HG02938 (cell line): ENCODE results near the gene HECTD4.
"Not testable (repeated sequence)": the region's sequence is repeated elsewhere in the genome, so short reads cannot be mapped to it uniquely, and the experiment has no call there.

Source experiments
- ATAC-seq: cut with Tn5 transposase; IDR thresholded peaks from one replicate; pipeline ENCODE4 v1.9.1; 2021; ENCODE audit warnings: mild to moderate bottlenecking, moderate library complexity; ENCODE audit not compliant: unreplicated experiment

Gene HECTD4

DNA sequence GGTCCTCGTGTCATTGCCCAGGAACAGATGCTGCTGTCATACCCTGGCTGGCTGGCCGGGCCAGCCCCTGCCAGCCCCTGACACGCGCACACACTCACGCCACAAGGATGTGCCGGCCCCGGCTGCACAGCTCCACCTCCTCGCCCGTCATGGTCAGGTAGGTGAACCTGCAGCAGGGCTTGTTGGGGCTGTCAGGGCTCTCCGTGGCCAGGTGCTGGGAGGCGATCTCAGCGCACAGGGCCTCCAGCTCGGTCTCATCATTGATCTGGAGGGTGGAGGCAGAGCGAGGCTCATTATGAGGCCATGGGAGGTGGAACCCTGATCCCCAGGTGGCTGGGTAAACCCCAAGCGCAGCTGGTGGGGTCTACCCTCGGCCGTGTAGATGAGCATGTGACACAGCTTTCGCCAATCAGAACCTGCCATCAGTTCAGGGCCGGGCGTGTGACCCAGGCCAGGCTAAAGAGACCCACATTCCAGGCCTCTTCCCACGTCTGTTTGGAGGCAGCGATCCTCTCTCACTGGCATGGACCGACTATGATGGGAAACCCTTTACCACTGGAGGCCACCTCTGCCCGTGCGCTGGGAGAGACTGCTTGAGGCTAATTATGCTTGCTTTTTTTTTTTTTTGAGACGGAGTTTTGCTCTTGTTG is 218.1 kb downstream of the HECTD4 start:
- ATAC-seq: no peak

DNA sequence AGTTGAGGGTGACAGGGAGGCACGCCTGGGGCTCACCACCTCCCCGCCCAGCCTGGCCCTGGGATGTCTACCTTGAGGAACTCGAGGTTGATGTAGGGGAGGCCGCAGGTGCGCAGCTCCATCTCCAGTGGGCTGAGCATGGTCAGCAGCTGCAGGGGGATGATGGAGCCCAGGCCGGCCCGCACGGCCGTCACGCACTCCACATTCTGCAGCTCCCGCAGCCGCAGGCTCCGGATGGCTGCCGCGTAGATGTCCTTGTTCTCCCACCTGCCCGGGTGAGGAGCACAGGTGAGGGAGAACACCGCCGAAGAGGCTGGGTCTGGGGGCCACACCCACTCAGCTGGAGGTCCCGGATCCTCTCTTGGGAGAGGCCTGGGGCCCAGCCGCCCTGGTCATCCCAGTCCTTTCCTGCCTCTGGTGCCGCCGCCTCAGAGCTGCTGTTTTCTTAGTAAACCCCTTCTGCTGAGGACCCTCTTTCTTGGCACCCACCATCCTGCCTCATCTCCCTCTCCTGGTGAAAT is 218.7 kb downstream of the HECTD4 start:
- no peak for ATAC-seq

DNA sequence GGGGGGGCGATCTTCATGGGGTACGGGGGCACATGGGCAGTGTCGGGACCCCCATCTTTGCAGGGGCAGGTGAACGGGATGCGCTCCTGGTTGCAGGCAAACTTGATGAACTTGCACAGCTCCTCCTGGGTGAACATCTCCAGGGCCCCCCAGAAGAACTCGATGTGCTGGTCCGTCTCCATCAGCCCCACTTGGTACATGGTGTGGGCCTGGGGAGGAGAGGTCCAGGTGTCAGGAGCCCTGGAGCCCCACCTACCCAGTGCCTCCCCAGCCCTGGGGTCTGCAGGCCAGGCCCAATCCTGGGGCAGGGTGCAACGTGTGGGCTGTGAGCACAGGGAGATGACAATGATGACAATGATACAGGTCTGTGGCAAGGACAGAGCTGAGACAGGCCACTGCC is 219.2 kb downstream of the HECTD4 start:
- no peak for ATAC-seq

DNA sequence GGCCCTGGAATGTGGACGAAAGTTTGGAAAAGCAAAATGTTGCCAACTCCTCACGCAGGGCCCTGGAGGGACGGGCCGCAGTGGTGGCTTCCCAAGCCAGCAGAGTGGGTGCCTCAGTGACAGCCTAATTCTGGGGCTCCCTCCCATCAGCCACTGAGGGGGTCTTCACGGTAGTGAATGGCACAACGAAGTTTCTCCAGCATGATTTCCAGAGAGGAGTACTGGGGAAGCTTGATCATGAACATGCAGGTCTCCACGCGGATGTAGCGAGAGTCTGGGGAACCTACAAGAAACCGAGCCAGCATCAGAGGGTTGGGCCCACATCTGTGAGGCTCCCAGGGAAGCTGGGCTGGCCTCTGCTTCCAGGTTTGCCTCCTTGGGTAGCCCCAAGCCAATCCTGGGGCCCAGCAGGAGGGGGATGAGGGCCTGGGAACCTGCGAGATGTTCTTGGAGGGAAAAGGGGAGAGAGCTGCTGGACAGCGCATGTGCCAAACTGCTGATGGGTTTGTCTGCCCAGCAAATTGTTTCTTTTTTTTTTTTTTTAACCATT is 219.9 kb downstream of the HECTD4 start:
- no peak for ATAC-seq

DNA sequence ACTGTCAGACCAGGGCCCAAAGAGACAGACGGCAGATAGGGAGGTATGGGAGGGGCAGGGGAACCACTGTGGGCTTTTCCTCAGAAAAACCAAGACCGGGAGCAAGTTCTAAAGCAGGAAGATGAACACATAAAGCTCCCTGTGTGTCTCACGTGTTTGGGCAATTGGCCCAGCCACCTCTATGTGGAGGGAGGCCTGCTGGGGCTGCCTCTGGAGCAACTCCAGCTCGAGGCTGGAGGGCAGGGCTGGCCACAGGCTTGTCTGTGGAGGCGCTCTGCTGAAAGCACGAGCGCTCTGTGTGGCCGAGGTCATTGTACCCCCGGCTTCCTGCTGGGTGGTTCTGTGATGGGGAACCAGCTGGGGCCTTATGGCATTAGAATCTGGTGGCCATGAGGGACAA is 220.5 kb downstream of the HECTD4 start:
- no peak for ATAC-seq

DNA sequence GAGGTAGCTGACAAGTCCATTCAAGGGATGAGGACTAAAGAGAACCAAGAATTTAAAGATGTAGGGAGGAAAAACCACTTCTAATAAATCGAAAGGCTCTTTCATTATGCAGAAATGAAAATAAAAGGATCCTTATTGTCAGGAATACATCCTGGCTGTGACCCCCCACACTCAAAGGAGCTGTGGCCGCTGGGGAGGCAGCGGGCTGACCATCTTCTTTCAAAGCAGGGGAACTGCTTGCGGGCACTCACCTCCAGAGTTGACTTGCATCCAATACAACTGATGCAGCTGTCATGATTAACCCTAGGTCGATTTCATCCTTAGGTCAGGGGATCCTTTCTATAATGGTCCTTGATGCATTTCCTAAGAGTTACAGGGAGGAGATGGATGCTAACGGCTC is 221.6 kb downstream of the HECTD4 start:
- no peak for ATAC-seq

DNA sequence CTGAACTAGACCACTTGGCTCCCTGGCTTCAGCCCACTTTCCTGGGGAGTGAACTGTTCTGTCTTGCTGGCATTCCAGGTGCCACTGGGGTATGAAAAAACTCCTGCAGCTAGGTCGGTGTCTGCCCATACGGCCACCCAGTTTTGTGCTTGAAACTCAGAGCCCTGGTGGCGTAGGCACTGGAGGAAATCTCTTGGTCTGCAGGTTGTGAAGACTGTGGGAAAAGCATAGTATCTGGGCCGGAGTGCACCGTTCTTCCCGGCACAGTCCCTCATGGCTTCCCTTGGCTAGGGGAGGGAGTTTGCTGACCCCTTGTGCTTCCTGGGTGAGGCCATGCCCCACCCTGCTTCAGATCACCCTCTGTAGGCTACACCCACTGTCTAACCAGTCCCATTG is 223.1 kb downstream of the HECTD4 start:
- ATAC-seq: no peak

DNA sequence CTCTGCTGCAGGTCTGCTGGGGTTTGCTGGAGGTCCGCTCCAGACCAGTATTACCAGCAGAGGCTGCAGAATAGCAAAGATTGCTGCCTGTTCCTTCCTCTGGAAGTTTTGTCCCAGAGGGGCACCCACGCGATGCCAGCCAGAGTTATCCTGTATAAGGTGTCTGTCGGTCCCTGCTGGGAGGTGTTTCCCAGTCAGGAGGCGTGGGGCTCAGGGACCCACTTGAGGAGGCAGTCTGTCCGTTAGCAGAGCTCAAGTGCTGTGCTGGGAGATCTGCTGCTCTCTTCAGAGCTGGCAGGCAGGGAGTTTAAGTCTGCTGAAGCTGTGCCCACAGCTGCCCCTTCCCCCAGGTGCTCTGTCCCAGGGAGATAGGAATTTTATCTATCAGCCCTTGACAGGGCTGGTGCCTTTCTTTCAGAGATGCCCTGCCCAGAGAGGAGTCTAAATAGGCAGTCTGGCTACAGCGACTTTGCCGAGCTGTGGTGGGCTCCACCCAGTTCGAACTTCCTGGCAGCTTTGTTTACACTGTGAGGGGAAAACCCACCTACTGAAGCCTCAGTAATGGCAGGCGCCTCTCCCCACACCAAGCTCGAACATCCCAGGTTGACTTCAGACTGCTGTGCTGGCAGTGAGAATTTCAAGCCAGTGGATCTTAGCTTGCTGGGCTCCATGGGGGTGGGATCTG is 223.6 kb downstream of the HECTD4 start:
- ATAC-seq: not testable (repeated sequence)

DNA sequence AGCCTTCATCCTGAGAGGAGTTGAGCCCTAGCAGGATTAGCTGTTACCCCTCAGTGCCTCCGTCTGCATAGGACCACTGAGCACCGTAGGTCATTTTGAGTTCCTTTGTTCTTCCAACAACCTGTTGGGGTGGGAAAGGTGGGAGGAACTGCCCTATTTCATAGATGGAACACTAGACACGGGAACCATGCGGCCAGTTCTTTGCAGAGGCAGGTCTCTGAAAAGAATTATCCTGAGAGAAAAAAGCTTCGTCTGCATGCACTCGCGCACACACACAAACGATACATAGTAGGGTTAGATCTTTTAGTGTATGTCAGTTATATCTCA is 228.4 kb downstream of the HECTD4 start:
- no peak for ATAC-seq

DNA sequence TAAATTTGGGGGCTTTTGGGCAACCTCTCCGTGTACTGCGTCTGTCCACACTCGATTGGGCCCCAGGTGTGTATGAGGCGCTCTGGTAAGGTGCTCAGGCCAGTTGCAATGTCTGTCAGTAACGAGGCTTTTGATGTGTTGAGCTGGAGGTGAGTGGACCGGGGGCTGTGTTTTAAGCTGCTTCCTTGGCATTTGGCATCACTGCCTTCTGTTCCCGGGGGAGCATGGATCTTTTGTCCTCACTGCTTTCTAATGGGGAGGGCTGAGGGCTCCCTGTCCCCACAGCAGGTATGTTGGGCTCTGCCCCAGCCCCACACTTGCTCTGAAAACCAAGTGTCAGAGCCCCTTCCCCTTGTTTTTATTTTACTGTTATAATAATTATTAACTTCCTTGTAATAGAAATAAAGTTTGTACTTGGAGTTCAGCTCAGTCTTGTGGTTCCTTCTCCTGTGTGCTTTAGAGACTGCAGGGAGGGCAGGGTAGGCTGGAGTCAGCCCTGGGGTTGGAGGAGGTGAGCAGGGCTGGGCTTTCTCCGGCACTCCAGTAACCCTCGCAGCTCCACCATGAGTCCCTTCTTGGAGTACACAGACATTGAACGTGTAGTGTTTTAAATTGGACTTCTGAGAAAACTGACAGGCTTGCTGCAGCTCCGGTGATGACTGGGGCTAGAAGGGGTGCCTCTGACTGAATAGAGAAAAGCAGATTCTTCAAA is 228.9 kb downstream of the HECTD4 start:
- ATAC-seq: no peak

DNA sequence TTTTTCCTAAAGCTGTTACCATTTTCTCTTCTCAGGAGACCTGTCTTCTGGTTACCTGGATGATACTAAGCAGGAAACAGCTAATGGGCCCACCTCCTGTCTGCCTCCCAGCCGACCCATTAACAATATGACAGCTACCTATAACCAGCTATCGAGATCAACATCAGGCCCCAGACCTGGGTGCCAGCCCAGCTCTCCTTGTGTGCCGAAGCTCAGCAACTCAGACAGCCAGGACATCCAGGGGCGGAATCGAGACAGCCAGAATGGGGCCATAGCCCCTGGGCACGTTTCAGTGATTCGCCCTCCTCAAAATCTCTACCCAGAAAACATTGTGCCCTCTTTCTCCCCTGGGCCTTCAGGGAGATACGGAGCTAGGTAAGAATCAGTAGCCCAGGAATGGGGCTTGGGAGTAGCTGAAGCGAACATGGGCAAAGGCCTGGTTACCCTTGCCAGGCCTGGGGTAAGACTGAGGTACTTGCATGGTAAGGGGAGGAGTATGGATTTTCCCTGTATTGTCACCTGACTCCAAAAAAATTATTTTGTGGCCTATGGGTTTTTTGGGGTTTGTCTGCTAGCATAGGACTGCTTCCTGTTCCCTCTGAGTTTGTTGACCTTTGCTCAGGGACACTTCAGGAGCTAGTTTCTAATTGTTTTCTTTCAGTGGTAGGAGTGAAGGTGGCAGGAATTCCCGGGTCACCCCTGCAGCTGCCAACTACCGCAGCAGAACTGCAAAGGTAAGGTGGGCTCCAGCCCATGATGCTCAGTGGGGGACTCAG is 230.3 kb downstream of the HECTD4 start:
- ATAC-seq: no peak

DNA sequence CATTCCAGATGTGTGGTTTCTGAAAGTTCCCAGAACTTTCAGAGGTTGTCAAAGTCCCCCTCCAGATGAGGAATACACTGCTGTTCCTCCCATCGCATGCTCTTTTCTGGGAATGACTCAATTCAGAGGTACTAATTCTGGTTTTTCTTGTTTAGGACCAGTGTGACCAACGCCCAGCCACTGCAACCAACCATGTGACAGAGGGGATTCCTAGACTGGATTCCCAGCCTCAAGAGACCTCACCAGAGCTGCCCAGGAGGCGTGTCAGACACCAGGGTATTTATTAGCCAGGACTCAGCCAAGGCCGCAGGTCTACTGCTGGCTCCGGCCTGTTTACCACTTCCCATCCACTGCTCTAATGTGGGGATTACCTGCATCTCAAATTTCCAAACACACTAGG is 232.6 kb downstream of the HECTD4 start:
- ATAC-seq: peak; percentile 60

DNA sequence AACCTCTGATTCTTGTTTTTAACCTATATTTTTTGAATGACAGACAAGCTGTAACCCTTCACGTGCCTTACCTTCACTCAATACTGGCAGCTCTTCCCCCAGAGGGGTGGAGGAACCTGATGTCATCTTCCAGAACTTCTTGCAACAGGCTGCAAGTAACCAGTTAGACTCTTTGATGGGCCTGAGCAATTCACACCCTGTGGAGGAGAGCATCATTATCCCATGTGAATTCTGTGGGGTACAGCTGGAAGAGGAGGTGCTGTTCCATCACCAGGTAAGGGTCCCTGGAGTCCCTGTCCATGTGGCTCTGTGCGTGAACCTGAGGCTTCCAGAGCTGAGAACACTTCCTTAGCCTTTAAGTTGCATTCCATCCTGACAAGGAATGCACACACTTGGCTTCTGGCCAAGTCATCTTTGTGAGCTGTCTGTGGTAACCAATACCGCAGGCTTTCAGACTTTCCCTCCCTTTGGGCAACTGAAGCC is 234.2 kb downstream of the HECTD4 start:
- ATAC-seq: no peak

DNA sequence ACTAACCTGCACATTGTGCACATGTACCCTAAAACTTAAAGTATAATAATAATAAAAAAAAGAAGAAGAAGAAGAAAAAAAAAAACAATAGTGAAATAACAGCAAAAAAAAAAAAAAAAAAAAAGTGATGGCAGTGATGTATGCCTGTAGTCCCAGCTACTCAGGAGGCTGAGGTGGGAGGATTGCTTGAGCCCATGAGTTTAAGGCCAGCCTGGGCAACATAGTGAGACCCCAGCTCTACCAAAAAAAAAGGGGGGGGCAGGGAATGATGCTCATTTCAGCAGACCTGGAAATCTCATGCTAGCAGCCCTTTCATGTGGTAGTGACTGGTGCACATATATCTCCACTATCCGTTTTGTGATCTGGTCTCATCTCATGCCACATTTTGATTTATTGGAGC is 236.1 kb downstream of the HECTD4 start:
- no peak for ATAC-seq

DNA sequence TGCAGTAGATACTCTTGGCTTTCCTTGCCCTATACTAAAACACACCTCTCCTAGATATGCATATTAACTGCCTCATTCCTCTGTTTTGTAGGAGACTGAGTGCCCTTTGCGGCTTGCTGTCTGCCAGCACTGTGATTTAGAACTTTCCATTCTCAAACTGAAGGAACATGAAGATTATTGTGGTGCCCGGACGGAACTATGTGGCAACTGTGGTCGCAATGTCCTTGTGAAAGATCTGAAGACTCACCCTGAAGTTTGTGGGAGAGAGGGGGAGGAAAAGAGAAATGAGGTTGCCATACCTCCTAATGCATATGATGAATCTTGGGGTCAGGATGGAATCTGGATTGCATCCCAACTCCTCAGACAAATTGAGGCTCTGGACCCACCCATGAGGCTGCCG is 241.5 kb downstream of the HECTD4 start:
- ATAC-seq: no peak

DNA sequence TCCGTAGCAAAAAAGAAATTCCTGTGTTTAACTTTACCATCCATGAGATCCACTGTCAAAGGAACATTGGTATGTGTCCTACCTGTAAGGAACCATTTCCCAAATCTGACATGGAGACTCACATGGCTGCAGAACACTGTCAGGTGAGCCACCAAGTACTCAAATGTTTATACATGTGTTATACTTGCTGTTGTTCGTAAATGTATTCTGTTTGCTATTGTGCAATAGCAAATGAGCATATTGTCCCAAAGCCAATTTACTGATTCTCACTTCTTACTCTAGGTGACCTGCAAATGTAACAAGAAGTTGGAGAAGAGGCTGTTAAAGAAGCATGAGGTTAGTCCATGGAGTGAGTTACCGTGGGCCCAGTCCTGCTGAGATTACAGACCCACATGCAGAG is 247.5 kb downstream of the HECTD4 start:
- ATAC-seq: no peak

DNA sequence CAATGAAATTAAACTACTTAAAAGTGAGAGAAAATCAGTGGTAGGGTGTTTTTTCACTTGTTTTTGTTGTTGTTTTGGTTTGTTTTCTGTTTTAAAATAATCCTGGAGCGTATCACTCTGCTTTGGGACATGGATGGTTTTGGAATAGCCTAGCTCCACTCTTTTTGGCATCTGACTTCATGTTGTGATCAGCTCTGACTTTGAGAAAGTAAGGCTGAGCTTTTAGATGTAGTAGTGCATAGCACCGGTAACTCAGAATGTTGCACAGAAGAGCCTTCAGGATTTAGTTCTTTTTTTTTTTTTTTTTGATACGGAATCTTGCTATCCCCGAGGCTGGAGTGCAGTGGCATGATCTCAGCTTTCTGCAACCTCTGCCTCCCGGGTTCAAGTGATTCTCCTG is 248.8 kb downstream of the HECTD4 start:
- ATAC-seq: no peak

DNA sequence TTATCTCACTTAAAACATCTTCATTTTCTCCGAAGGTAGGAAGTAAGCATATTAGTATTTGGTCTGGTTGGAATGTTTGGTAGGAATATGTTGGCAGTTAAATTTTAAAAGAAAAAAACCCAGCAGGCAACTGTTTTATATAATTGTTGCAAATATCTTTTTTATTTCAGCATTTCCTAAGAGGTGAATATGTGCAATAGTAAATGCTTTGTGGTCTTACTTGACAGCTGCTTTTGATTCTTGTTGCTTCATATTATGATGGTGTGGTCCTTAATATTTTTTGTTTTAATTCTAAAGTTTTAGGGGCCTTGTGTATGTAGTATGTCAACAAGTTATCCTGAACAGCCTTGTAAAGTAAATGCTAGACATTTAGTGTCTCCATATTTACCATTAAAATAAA is 250.5 kb downstream of the HECTD4 start:
- ATAC-seq: no peak

DNA sequence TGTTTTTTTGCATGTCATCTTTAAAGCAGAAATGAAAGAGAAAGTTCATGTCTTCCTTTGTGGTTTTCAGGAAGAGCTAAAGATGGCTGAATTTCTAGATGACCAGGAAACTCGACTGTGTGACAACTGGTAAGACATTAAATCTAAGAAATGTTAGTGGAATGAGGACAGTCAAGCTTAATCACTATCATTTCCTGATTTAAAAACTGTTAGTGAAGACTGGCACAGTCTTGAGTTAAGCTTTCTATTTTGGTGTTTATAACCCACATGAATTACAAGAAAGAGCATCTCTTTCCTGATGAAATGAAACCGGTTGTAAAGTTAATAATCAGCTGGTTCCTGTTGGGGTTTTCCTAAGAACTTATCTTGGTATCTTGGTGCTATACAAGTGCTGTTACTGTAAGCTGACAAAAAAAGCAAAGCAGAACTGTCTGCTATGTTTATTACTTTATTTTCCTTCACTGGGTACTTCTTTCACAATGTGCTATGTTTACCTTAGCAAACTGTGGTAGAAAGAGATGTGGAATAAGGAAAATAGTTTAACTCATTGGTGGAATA is 251.7 kb downstream of the HECTD4 start:
- ATAC-seq: no peak

DNA sequence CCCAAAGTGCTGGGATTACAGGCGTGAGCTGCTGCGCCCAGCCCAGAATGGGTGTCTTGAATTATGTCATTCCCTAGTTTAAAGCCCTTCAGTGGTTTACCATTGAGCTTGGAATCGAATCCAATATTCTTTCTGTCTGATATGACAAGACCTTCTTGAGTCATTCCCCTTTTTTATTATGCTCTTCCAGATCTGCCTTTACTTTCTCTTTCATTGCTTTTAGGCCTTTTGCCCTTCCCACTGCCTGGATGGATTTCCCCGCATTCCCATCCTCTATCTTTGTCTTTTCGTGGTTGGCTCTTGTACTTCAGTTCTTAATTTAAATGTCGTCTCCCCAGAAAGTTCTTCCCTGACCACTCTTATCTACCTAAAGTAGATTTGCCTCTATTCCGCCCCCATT is 255.3 kb downstream of the HECTD4 start:
- no peak for ATAC-seq

DNA sequence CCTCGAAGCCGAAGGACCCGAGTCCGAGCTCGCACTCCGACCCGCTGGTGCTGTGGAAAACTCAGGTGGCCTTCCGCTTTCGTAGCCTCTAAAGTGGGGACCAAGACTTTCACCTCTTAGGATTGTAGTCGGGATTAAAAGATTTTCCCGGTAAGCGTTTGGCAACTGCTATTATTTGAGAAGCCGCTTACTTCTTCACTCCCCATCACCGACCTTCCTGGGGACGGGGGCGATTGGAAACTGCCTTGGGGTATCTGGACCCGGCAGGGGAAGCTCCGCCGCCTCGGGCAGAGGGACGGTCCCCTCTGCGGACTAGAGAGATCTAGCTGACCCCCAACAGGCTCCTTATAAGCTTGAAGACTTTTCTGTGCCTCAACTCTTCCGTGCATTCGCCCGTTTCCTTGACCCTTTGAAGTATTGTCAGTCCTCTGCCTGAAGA is 256.2 kb downstream of the HECTD4 start:
- no peak for ATAC-seq
